Liver (tissue), 9 donors: ENCODE results near the gene ALDH3B2. TPM values are rescaled to one million over a fixed set of nuclear protein-coding genes. Genes with fewer than 3 reads are reported as not detected.
"Not testable (repeated sequence)": the region's sequence is repeated elsewhere in the genome, so short reads cannot be mapped to it uniquely, and the experiment has no call there.

Experiments used
- DNase-seq: peaks from one replicate; pipeline ENCODE4 v3.0.0-alpha.2; 2017; ENCODE audit warnings: low spot score
- H3K27ac ChIP-seq, 2 donors: one replicate each; pipeline ENCODE4 v1.7.0; 2013; ENCODE audit warnings: inconsistent platforms in 2 of 2, low read length in 2 of 2, control low read depth in 1 of 2, low read depth in 1 of 2, mild to moderate bottlenecking in 1 of 2
- H3K27me3 ChIP-seq, 4 donors: one replicate each; pipeline versions ENCODE4 v1.6.1 to v1.7.0; 2013; ENCODE audit warnings: low read length in 3 of 4, inconsistent platforms in 1 of 4, mild to moderate bottlenecking in 1 of 4, moderate library complexity in 1 of 4; ENCODE audit not compliant: control insufficient read depth in 4 of 4, insufficient read depth in 4 of 4
- H3K36me3 ChIP-seq, 4 donors: one replicate each; pipeline versions ENCODE4 v1.6.1 to v1.7.0; 2013; ENCODE audit warnings: low read length in 3 of 4, mild to moderate bottlenecking in 3 of 4, low read depth in 1 of 4, moderate library complexity in 1 of 4; ENCODE audit not compliant: control insufficient read depth in 4 of 4, insufficient read depth in 3 of 4
- H3K4me1 ChIP-seq, 4 donors: one replicate each; pipeline versions ENCODE4 v1.6.1 to v1.7.0; 2013; ENCODE audit warnings: low read length in 3 of 4, mild to moderate bottlenecking in 3 of 4, moderate library complexity in 1 of 4; ENCODE audit not compliant: control insufficient read depth in 4 of 4, insufficient read depth in 4 of 4
- H3K4me3 ChIP-seq, 3 donors: one replicate each; pipeline versions ENCODE4 v1.6.1 to v1.7.0; 2013; ENCODE audit warnings: low read length in 3 of 3, control low read depth in 1 of 3, low read depth in 1 of 3, mild to moderate bottlenecking in 1 of 3
- H3K9ac ChIP-seq, 2 donors: one replicate each; pipeline ENCODE4 v1.7.0; 2013; ENCODE audit warnings: low read length in 2 of 2, mild to moderate bottlenecking in 2 of 2, moderate library complexity in 2 of 2, control low read depth in 1 of 2, low read depth in 1 of 2
- H3K9me3 ChIP-seq, 4 donors: one replicate each; pipeline versions ENCODE4 v1.6.1 to v1.7.0; 2013; ENCODE audit warnings: low read length in 3 of 4; ENCODE audit not compliant: control insufficient read depth in 4 of 4
- EGR1 ChIP-seq, 2 donors: IDR thresholded peaks; 2 replicates each; pipeline ENCODE4 v1.6.1; 2016 to 2018; ENCODE audit warnings: antibody characterized with exemption in 2 of 2, low read depth in 2 of 2
- FOXA1 ChIP-seq: IDR thresholded peaks from 2 replicates; pipeline ENCODE4 v1.6.1; 2016; ENCODE audit warnings: antibody characterized with exemption
- FOXA2 ChIP-seq: IDR thresholded peaks from 2 replicates; pipeline ENCODE4 v1.6.1; 2016; ENCODE audit warnings: antibody characterized with exemption
- GABPA ChIP-seq, 2 donors: IDR thresholded peaks in 1 of 2; conservative IDR thresholded peaks in 1 of 2; 2 replicates each; pipeline ENCODE4 v1.6.1; 2016; ENCODE audit warnings: antibody characterized with exemption in 2 of 2, mild to moderate bottlenecking in 1 of 2, moderate library complexity in 1 of 2
- HNF4A ChIP-seq, 2 donors: conservative IDR thresholded peaks; 2 replicates each; pipeline ENCODE4 v1.6.1; 2016; ENCODE audit warnings: antibody characterized with exemption in 2 of 2, mild to moderate bottlenecking in 2 of 2
- JUND ChIP-seq, 2 donors: IDR thresholded peaks; 2 replicates each; pipeline ENCODE4 v1.6.1; 2016; ENCODE audit warnings: antibody characterized with exemption in 2 of 2
- RAD21 ChIP-seq, 2 donors: IDR thresholded peaks; 2 replicates each; pipeline ENCODE4 v1.6.1; 2016; ENCODE audit warnings: antibody characterized with exemption in 2 of 2, mild to moderate bottlenecking in 2 of 2
- RXRA ChIP-seq, 2 donors: IDR thresholded peaks; 2 replicates each; pipeline ENCODE4 v1.6.1; 2017 to 2018; ENCODE audit warnings: antibody characterized with exemption in 2 of 2, mild to moderate bottlenecking in 1 of 2
- SP1 ChIP-seq: IDR thresholded peaks from 2 replicates; pipeline ENCODE4 v1.6.1; 2018; ENCODE audit warnings: antibody characterized with exemption, mild to moderate bottlenecking
- TAF1 ChIP-seq: conservative IDR thresholded peaks from 2 replicates; pipeline ENCODE4 v1.6.1; 2016; ENCODE audit warnings: antibody characterized with exemption, mild to moderate bottlenecking
- whole genome bisulfite sequencing: extraction: QIAGEN DNeasy Blood & Tissue Kit; methylation state at CpG from one replicate; pipeline ENCODE4 v1.1.7; 2013; 5-methylcytosine and 5-hydroxymethylcytosine counted together
- polyA plus RNA-seq, 2 donors: library from polyadenylated mRNA; stranded (reverse) in 1 of 2; unstranded in 1 of 2; fragments of 200-250 nt in 1 of 2; fragments of >200 nt in 1 of 2; fragmentation: Nextera tagmentation in 1 of 2; extraction: Ambion mirVana in 1 of 2; gene quantifications; one replicate each; pipeline versions ENCODE4 v1.2.1 to v1.2.3, GENCODE V29; 2013 to 2015
- total RNA-seq, 2 donors: library from RNA; depleted of rRNA; stranded (reverse); fragments of >200 nt; gene quantifications; one replicate each; pipeline ENCODE4 v1.2.3, GENCODE V29; 2014
- TF ChIP-seq, protein P1 (sequence below): fragments of 150-350 bp; IDR thresholded peaks from 2 replicates; pipeline ENCODE4 v1.5.1; 2017; ENCODE audit warnings: improper control_type of control experiment, low read depth, low read length; ENCODE audit not compliant: missing input control
- TF ChIP-seq, protein P2 (sequence below): IDR thresholded peaks from 2 replicates; pipeline ENCODE4 v1.6.1; 2016; ENCODE audit warnings: antibody characterized with exemption, mild to moderate bottlenecking
- donor health status: healthy.
- donor health status: healthy.
- donor health status: healthy.
- donor health status: healthy.
- donor health status: healthy.

The ALDH3B2 gene
- total and polyA plus RNA-seq, 4 donors: not detected

DNA sequence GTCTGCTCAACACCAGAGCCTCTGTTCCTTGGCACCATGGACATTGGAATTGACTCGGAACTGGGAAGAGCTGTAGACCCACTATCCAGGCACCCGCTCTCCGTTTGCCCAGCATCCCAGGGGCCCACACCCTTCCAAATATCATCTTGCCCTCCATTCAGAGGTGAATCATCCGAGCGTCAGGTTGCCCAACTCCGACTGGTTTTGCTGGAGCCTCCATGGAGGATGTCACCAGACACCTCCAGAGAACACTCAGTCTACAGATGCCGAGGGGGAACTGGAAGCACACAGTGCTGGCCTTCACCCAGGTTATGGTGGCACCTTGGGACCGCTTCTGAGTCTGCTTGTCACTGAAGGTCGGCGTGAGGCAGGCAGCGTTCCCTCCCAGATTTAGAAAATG is 35.4 kb upstream of the ALDH3B2 start:
- H3K9ac ChIP-seq, H3K27ac ChIP-seq, DNase-seq, H3K36me3 ChIP-seq, H3K27me3 ChIP-seq, H3K4me1 ChIP-seq, H3K4me3 ChIP-seq, H3K9me3 ChIP-seq: not testable (repeated sequence)
- 91% methylated on average over 11 of the region's 11 CpGs for WGBS

DNA sequence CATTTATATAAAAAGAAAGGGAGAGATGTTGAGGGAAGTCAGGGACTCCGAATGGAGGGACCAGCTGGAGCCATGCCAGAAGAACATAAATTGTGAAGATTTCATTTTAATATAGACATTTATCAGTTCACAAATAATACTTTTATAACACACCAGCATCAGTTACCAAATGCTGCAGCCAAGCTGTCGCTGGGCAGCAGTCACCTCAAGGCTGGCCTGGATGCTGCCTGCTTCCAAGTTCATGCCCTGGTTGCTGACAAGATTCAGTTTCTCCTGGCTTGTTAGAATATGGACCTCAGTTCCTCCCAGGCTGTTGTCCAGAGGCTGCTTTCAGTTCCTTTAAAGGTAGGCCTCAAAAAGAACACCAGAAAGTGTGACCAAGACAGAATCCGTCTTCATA is 30.8 kb upstream of the ALDH3B2 start:
- 91% methylated on average over 3 of the region's 3 CpGs for WGBS
- no peaks in the 10 kb centered on the region for H3K4me1 ChIP-seq

DNA sequence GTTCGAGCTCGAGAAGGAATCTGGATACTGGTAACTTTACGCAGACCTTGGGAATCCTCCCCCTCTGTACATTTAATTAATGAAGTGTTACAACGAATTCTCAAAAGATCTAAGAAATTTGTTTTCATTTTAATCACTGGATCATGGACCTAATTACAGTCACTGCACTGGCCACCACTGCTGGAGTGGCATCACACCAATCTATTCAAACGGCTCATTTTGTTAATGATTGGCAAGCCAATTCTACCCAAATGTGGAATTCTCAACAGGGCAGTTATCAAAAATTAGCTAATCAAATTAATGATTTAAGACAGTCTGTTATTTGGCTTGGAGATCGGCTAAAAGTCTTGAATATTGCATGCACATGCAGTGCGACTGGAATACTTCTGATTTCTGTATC is 30.1 kb upstream of the ALDH3B2 start:
- no peak overlapping the region for H3K4me3 ChIP-seq
- TF ChIP-seq TAF1: no peak
- TF ChIP-seq FOXA1: no peak
- TF ChIP-seq, protein P1, sequence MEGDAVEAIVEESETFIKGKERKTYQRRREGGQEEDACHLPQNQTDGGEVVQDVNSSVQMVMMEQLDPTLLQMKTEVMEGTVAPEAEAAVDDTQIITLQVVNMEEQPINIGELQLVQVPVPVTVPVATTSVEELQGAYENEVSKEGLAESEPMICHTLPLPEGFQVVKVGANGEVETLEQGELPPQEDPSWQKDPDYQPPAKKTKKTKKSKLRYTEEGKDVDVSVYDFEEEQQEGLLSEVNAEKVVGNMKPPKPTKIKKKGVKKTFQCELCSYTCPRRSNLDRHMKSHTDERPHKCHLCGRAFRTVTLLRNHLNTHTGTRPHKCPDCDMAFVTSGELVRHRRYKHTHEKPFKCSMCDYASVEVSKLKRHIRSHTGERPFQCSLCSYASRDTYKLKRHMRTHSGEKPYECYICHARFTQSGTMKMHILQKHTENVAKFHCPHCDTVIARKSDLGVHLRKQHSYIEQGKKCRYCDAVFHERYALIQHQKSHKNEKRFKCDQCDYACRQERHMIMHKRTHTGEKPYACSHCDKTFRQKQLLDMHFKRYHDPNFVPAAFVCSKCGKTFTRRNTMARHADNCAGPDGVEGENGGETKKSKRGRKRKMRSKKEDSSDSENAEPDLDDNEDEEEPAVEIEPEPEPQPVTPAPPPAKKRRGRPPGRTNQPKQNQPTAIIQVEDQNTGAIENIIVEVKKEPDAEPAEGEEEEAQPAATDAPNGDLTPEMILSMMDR: no peak
- no peak for TF ChIP-seq JUND (IDR thresholded peaks at IDR 0.05)
- TF ChIP-seq RXRA (IDR thresholded peaks at IDR 0.05): no peak
- no peak for TF ChIP-seq SP1
- no peak for TF ChIP-seq GABPA (IDR thresholded peaks at IDR 0.05 in 1 of 2, conservative IDR thresholded peaks at IDR 0.05 in 1 of 2)
- no peak for TF ChIP-seq RAD21 (IDR thresholded peaks at IDR 0.05)
- TF ChIP-seq, protein P2, sequence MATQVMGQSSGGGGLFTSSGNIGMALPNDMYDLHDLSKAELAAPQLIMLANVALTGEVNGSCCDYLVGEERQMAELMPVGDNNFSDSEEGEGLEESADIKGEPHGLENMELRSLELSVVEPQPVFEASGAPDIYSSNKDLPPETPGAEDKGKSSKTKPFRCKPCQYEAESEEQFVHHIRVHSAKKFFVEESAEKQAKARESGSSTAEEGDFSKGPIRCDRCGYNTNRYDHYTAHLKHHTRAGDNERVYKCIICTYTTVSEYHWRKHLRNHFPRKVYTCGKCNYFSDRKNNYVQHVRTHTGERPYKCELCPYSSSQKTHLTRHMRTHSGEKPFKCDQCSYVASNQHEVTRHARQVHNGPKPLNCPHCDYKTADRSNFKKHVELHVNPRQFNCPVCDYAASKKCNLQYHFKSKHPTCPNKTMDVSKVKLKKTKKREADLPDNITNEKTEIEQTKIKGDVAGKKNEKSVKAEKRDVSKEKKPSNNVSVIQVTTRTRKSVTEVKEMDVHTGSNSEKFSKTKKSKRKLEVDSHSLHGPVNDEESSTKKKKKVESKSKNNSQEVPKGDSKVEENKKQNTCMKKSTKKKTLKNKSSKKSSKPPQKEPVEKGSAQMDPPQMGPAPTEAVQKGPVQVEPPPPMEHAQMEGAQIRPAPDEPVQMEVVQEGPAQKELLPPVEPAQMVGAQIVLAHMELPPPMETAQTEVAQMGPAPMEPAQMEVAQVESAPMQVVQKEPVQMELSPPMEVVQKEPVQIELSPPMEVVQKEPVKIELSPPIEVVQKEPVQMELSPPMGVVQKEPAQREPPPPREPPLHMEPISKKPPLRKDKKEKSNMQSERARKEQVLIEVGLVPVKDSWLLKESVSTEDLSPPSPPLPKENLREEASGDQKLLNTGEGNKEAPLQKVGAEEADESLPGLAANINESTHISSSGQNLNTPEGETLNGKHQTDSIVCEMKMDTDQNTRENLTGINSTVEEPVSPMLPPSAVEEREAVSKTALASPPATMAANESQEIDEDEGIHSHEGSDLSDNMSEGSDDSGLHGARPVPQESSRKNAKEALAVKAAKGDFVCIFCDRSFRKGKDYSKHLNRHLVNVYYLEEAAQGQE: no peak
- TF ChIP-seq HNF4A (conservative IDR thresholded peaks at IDR 0.05): no peak
- no peak for TF ChIP-seq EGR1 (IDR thresholded peaks at IDR 0.05; ENCODE audit: low read depth in 2 of 2)
- no peak for TF ChIP-seq FOXA2
- H3K4me1 ChIP-seq: no peaks in the 10 kb centered on the region
- no peaks in the 10 kb centered on the region for H3K9me3 ChIP-seq
- 79% methylated on average over 7 of the region's 7 CpGs for WGBS
- no peak for DNase-seq
- no peaks in the 10 kb centered on the region for H3K27me3 ChIP-seq
- no peak overlapping the region for H3K27ac ChIP-seq
- no peak overlapping the region for H3K9ac ChIP-seq
- H3K36me3 ChIP-seq: no peaks in the 10 kb centered on the region

More for the DNA sequence above, 30.8 kb upstream of the ALDH3B2 start:
- no peak overlapping the region for H3K9ac ChIP-seq
- TF ChIP-seq JUND (IDR thresholded peaks at IDR 0.05) (no peak), HNF4A (conservative IDR thresholded peaks at IDR 0.05) (no peak), SP1 (no peak)
- TF ChIP-seq, protein P2: no peak
- no peaks in the 10 kb centered on the region for H3K9me3 ChIP-seq
- H3K27ac ChIP-seq: no peak overlapping the region
- H3K4me3 ChIP-seq: no peak overlapping the region
- no peak for DNase-seq
- no peaks in the 10 kb centered on the region for H3K27me3 ChIP-seq
- H3K36me3 ChIP-seq: no peaks in the 10 kb centered on the region

DNA sequence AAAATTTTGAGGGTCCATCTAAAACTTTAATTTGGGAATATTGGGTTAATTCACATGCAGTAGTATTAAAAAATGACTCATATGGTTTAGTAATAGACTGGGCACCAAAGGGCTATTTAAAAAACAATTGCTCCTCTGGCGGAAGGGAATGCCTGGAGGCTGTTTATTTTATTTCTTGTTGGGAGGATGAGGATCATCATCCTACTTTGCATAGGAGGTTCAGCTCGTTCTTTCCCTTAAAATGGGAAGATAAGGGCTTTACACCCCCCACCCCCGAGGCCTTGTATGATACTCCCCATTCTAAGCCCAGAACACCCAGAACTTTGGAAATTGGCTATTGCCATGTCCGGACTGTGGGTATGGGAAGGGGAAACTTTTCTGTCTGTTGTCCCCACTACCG is 29.3 kb upstream of the ALDH3B2 start:
- H3K9me3 ChIP-seq, H3K4me3 ChIP-seq, DNase-seq, H3K27ac ChIP-seq, H3K36me3 ChIP-seq, H3K27me3 ChIP-seq, H3K4me1 ChIP-seq, H3K9ac ChIP-seq: not testable (repeated sequence)
- 80% methylated on average over 5 of the region's 5 CpGs for WGBS
